HuH-7.5 (cell line): ENCODE measurements around the gene APEH.

Source experiments
- DNase-seq: peaks from one replicate; pipeline ENCODE4 v3.0.0; 2011; ENCODE audit warnings: low spot score

The APEH gene

GRCh38 chr3:49714728-49715550 lies 40.8 kb downstream of the APEH start:
- DNase-seq, result no peak

- DNase-seq, result no peak
These were observed 41.5 kb downstream of the APEH start for GRCh38 chr3:49715611-49716121.

GRCh38 chr3:49716169-49716568 lies 42.0 kb downstream of the APEH start:
- no peak for DNase-seq

- DNase-seq, result no peak
These were observed 42.6 kb downstream of the APEH start for GRCh38 chr3:49716691-49717210.

GRCh38 chr3:49717211-49717958 lies 43.2 kb downstream of the APEH start:
- DNase-seq, result no peak

- DNase-seq, result no peak
These were observed 44.1 kb downstream of the APEH start for GRCh38 chr3:49717959-49718857.

- no peak for DNase-seq
These were observed 44.7 kb downstream of the APEH start for GRCh38 chr3:49718858-49719213.

- DNase-seq, result peak; percentile 73
These were observed 45.2 kb downstream of the APEH start, which contains the start of gene AMIGO3 for GRCh38 chr3:49719214-49719884. Gene AMIGO3, minus strand, starts transcription at chr3:49719684. Its CDS starts 219 bp downstream, at chr3:49719465.

- no peak for DNase-seq
These were observed 46.9 kb downstream of the APEH start for GRCh38 chr3:49720855-49721595.

GRCh38 chr3:49721596-49721895 lies 47.4 kb downstream of the APEH start:
- no peak for DNase-seq

- DNase-seq, result no peak
These were observed 48.0 kb downstream of the APEH start for GRCh38 chr3:49721896-49722781.

GRCh38 chr3:49722896-49723295 lies 48.7 kb downstream of the APEH start:
- DNase-seq, result no peak

- peak; percentile 55 for DNase-seq
These were observed 49.1 kb downstream of the APEH start for GRCh38 chr3:49723296-49723627.

- peak; percentile 97 for DNase-seq
These were observed 49.7 kb downstream of the APEH start, which contains the start of gene GMPPB for GRCh38 chr3:49723628-49724551. Gene GMPPB, minus strand, starts transcription at chr3:49723951. Its CDS starts 225 bp downstream, at chr3:49723726.

- DNase-seq, result no peak
These were observed 50.4 kb downstream of the APEH start for GRCh38 chr3:49724586-49724985.

GRCh38 chr3:49725906-49726681 lies 51.9 kb downstream of the APEH start:
- DNase-seq, result no peak

- DNase-seq, result no peak
These were observed 53.2 kb downstream of the APEH start for GRCh38 chr3:49727154-49727923.
